Vagina (tissue), 2 donors: Measurements from ENCODE around the gene PATE3. TPM values are rescaled to one million over a fixed set of nuclear protein-coding genes. Genes with fewer than 3 reads are reported as not detected.

Source experiments
- DNase-seq, 2 donors: peaks; one replicate each; pipeline ENCODE4 v3.0.0-alpha.2; 2017; ENCODE audit errors: extremely low spot score in 2 of 2
- H3K27ac ChIP-seq: fragments of 200-600 bp; sonication (generic); one replicate; pipeline ENCODE4 v1.5.1; 2019
- H3K27me3 ChIP-seq: fragments of 200-600 bp; sonication (generic); one replicate; pipeline ENCODE4 v1.5.1; 2019
- H3K36me3 ChIP-seq, 2 donors: fragments of 200-600 bp; sonication (generic); one replicate each; pipeline ENCODE4 v1.5.1; 2017 to 2019
- H3K4me1 ChIP-seq: fragments of 200-600 bp; sonication (generic); one replicate; pipeline ENCODE4 v1.5.1; 2019
- H3K4me3 ChIP-seq, 2 donors: fragments of 200-600 bp; sonication (generic); 1 replicate in 1 of 2; 2 replicates in 1 of 2; pipeline ENCODE4 v1.5.1; 2016 to 2019
- H3K9me3 ChIP-seq: fragments of 200-600 bp; sonication (generic); one replicate; pipeline ENCODE4 v1.5.1; 2019
- CTCF ChIP-seq, 3 experiments: fragments of 450-650 bp in 2 of 3; fragments of 200-600 bp in 1 of 3; sonication (generic) in 1 of 3; IDR thresholded peaks; one replicate each; pipeline ENCODE4 v1.5.1; 2017 to 2019; ENCODE audit warnings: antibody characterized with exemption in 3 of 3, mild to moderate bottlenecking in 2 of 3, moderate library complexity in 2 of 3
- POLR2A ChIP-seq, 2 donors: fragments of 450-650 bp; IDR thresholded peaks; one replicate each; pipeline ENCODE4 v1.6.1; 2017; ENCODE audit warnings: antibody characterized with exemption in 2 of 2, mild to moderate bottlenecking in 2 of 2, moderate library complexity in 2 of 2
- POLR2AphosphoS5 ChIP-seq, 2 donors: sonication (generic); formaldehyde crosslinking; IDR thresholded peaks; one replicate each; pipeline ENCODE4 v1.9.0; 2017; ENCODE audit warnings: antibody characterized with exemption in 2 of 2, mild to moderate bottlenecking in 2 of 2, low read depth in 1 of 2; ENCODE audit not compliant: insufficient read depth in 1 of 2
- intact Hi-C: fragments of 100-400 bp; cut with DNase I; formaldehyde crosslinking; loops from one replicate; pipeline ENCODE4 v1.15.1; 2023
- total RNA-seq: library from RNA; depleted of rRNA; stranded (reverse); fragments of >200 nt; gene quantifications from one replicate; pipeline ENCODE4 v1.2.3, GENCODE V29; 2016

The PATE3 gene
- total RNA-seq, 1 donor from 2014 or later = not detected

- Histone ChIP-seq H3K27ac (no peak overlapping the region), H3K4me1 (no peaks in the 10 kb centered on the region), H3K36me3 (no peaks in the 10 kb centered on the region), H3K9me3 (no peaks in the 10 kb centered on the region), H3K27me3 (no peaks in the 10 kb centered on the region), H3K4me3 (no peak overlapping the region)
- TF ChIP-seq POLR2AphosphoS5 (IDR thresholded peaks at IDR 0.05; ENCODE audit: insufficient read depth in 1 of 2, low read depth in 1 of 2) = no peak
- intact Hi-C loops = no loop called here
- no peak for DNase-seq
Observed at GRCh38 chr11:125784678-125785077, 3.2 kb upstream of the PATE3 start.

GRCh38 chr11:125790825-125791224 lies 2.9 kb downstream of the PATE3 start:
- no peaks in the 10 kb centered on the region for H3K36me3 ChIP-seq
- no peak overlapping the region for H3K4me3 ChIP-seq
- no peak for TF ChIP-seq CTCF (IDR thresholded peaks at IDR 0.05)
- TF ChIP-seq POLR2AphosphoS5 (IDR thresholded peaks at IDR 0.05; ENCODE audit: insufficient read depth in 1 of 2, low read depth in 1 of 2) = no peak
- TF ChIP-seq POLR2A (IDR thresholded peaks at IDR 0.05) = no peak
- H3K27ac ChIP-seq = no peak overlapping the region
- no peaks in the 10 kb centered on the region for H3K9me3 ChIP-seq
- intact Hi-C loops = no loop called here
- H3K4me1 ChIP-seq = no peaks in the 10 kb centered on the region
- no peak for DNase-seq
- no peaks in the 10 kb centered on the region for H3K27me3 ChIP-seq

- H3K9me3 ChIP-seq = no peaks in the 10 kb centered on the region
- DNase-seq = no peak
Observed at GRCh38 chr11:125797641-125798040, 9.7 kb downstream of the PATE3 start.

GRCh38 chr11:125799808-125800207 lies 11.9 kb downstream of the PATE3 start:
- no peaks in the 10 kb centered on the region for H3K27me3 ChIP-seq
- H3K4me3 ChIP-seq = no peak overlapping the region
- TF ChIP-seq POLR2A (IDR thresholded peaks at IDR 0.05) (no peak), CTCF (IDR thresholded peaks at IDR 0.05) (no peak), POLR2AphosphoS5 (IDR thresholded peaks at IDR 0.05; ENCODE audit: insufficient read depth in 1 of 2, low read depth in 1 of 2) (no peak)
- intact Hi-C loops = no loop called here
- H3K36me3 ChIP-seq = no peaks in the 10 kb centered on the region
- no peak overlapping the region for H3K27ac ChIP-seq
- H3K4me1 ChIP-seq = no peaks in the 10 kb centered on the region
- no peaks in the 10 kb centered on the region for H3K9me3 ChIP-seq
- DNase-seq = no peak

More at GRCh38 chr11:125797641-125798040, 9.7 kb downstream of the PATE3 start:
- no peak overlapping the region for H3K4me3 ChIP-seq
- H3K4me1 ChIP-seq = no peaks in the 10 kb centered on the region
- no peaks in the 10 kb centered on the region for H3K27me3 ChIP-seq
- H3K36me3 ChIP-seq = no peaks in the 10 kb centered on the region
- H3K27ac ChIP-seq = no peak overlapping the region
- no peak for TF ChIP-seq CTCF (IDR thresholded peaks at IDR 0.05)
- no peak for TF ChIP-seq POLR2AphosphoS5 (IDR thresholded peaks at IDR 0.05; ENCODE audit: insufficient read depth in 1 of 2, low read depth in 1 of 2)
- TF ChIP-seq POLR2A (IDR thresholded peaks at IDR 0.05) = no peak
- intact Hi-C loops = no loop called here

- Histone ChIP-seq H3K9me3 (no peaks in the 10 kb centered on the region), H3K27me3 (no peaks in the 10 kb centered on the region), H3K36me3 (no peaks in the 10 kb centered on the region), H3K27ac (no peak overlapping the region), H3K4me1 (no peaks in the 10 kb centered on the region), H3K4me3 (no peak overlapping the region)
- intact Hi-C loops = no loop called here
- DNase-seq = no peak
- TF ChIP-seq POLR2A (IDR thresholded peaks at IDR 0.05) = no peak
- no peak for TF ChIP-seq CTCF (IDR thresholded peaks at IDR 0.05)
- no peak for TF ChIP-seq POLR2AphosphoS5 (IDR thresholded peaks at IDR 0.05; ENCODE audit: insufficient read depth in 1 of 2, low read depth in 1 of 2)
Observed at GRCh38 chr11:125802387-125802786, 14.5 kb downstream of the PATE3 start.
